Stimulated activated CD8-positive, alpha-beta memory T cell treated with anti-CD3 and anti-CD28 coated beads, Interleukin-4, amount 100 ng/mL, for 1 hour (primary cell): ENCODE measurements around the gene DBI.

Experiments used
- DNase-seq, 2 donors: peaks; one replicate each; pipeline ENCODE4 v3.0.0-alpha.2; 2020; ENCODE audit warnings: low read depth in 2 of 2, low spot score in 1 of 2

The DBI gene

DNA sequence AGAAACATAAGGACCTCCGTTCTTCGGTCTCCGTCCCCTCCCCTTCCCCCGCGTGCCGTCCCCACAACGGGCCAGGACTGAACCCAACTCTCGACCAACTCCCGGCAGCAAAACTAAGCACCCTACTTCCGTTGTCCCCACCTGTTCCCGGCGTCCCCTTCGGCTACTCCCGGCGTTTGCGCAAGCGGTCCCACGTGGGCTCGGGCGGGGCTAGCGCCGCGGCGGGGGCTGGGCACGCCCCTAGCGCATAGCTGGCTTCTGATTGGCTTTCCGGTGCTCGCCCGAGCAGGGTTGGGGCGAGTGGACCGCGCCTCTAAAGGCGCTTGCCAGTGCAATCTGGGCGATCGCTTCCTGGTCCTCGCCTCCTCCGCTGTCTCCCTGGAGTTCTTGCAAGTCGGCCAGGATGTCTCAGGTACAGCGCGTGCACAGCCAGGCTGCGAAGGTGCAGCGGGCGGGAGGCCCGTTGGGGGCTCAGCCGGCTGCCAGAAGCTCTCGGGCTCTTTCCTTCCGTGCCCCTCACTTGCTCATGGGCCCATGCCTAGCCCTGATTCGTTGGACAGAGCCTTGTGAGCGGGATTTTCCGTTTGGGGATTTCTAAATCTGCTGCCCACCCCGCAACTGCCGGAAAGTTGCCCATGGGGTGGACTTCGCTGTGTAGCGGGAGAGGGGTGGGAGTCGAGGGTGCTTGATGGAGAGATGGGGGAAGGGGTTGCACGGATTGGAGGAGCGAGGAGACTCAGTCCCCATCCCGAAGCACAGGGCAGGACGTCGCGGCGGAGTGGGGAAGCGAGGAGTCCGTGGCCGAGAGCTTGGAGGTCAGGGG, at the start of gene DBI, which contains the start of gene C2orf76:
TSS of gene DBI (plus strand) at position 329 of the 823 bp plus-strand sequence. CDS start at position 404, 75 bp downstream.
TSS of gene C2orf76 (minus strand) at position 186 of the 823 bp plus-strand sequence. CDS start 26,875 bp downstream, outside the sequence.
- peak; percentile 73 to 81 for DNase-seq

DNA sequence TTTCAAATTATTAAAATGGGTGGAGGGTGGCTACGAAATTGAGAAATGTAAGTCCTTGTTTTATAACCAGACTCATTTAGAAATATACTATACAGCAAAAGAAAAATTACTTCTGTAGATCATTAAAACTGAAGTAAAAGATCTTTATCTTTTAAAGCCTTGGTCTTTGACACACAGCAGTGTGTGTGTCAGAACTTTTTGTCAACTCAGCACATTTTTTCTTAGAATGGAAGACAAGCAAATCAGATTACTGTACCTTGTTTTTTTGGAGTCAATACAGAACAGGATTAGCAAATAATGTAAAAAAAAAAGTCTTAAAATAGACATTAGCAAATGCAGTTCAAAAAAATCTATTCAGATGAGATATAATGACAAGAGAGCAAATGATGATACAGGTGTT, 49.2 kb upstream of the DBI start:
- DNase-seq = no peak

DNA sequence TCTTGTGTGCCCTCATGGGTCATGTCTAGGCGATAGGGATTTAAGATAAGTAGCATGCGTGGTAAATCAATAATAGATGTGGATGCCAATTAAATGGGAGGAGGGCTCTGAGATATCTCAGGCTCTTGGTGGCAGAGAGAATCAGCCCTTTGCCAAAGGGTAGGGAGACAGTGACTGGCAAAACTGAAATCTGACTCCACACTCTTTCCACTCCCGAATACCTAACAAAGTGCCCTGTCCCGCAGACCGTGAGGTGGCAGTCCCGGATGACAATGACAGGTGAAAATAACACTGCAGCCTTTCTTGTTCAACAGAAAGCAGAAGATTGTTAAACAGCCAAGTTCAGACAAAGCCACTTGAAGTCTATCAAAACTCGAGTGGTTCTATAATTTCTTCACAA, 47.2 kb upstream of the DBI start:
- no peak for DNase-seq

DNA sequence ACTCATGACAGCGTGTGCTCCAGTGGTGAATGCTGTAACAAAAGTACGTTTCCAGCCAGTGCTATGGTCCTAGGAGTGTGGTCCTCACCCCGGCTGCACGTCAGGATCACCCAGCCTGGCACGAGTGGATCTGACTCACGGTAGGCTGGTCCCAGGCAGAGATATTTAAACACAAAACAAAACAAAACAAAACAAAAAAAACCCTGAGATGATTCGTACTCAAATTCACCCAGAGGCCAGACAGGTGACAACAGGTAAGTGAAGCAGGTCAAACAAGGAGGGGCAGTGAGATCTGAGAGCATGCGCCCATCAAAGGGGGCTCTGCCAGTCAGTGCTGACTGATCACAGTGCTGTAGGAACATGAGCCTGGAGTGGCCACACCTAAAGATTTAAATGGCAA, 43.3 kb upstream of the DBI start:
- no peak for DNase-seq

DNA sequence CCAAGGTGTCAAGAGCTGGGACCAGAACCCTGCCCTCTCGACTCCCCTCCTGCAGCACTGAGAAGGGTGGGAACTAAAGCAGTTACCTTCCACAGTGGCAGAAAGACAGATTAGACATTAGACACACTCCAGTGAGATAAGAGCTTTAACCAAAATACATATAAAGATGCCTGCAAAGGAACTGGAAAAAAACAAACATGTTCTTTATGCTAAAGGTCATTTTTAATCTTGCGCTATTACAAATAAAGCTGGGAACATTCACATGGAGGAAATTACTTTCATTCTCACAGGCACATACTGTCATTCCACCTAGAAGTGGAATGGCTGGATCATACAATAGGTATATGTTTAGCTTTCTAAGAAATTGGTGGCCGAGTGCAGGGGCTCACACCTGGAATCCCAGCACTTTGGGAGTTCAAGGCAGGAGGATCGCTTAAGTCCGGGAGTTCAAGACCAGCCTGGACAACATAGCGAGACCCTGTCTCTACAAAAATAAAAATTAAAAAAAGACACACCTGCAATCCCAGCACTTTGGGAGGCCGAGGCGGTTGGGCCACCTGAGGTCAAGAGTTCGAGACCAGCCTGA, 42.0 kb upstream of the DBI start:
- DNase-seq = no peak

DNA sequence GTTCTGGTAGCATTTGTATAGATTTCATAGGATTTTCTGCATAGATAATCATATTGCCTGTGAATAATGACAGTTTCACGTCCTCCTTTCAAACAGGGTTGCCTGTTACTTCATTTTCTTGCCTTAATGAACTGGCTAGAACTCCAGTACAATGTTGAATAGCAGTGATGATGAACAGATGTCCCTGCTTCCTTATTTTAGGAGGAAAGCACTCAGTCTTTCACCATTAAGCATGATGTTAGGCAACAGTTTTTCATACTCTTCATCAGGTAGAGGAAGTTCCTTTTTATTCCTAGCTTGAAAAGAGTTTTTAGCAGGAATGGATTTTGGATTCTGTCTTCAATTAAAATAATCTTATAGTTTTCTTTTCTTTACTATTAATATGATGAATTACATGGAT, 39.8 kb upstream of the DBI start:
- DNase-seq = no peak

DNA sequence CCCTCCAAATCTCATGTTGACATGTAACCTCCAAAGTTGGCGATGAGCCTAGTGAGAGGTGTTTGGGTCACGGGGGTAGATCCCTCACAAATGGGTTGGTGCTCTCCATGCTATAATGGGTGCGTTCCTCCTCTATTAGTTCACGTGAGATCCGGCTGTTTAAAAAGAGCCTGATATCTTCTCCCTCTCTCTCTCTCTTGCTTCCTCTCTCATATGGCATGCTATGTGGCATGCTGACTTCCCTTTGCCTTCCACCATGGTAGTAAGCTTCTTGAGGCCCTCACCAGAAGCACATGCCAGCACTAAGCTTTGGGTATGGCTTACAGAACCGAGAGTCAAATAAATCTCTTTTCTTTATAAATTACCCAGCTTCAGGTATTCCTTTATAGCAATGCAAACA, 39.3 kb upstream of the DBI start:
- no peak for DNase-seq

DNA sequence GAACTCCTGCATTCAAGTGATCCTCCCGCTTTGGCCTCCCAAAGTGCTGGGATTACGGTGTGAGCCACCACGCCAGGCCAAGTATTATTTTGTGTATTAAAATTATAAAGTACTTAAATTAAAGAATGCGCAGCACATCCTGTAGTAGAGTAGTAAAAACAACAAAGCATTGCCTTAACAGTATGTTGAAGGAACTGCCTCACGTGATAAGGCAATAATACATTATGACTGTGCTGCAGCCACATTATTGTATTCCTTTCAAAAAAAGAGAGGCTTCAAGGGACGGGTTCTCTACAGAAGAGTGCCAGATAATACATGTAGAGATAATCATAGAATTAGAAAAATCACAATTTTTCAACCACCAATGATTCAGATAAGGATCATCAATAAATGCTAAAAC, 33.8 kb upstream of the DBI start:
- DNase-seq = no peak

DNA sequence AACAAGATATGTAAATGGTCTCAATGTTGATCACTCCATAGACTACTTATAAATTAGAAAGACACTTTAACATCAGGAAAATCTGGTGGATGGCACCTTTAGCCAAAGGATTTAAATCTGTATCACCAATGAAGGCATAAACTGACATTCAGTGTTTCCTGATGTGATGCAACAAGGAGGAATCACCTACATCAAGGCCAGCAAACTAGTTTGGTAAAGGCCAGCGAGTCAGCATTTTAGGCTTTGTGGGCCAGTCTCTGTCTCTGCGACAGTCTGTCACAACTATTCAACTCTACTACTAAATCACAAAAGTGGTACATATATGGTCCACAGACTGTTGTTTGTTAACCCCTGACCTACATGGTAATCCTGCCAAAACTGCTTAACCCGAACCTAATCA, 33.4 kb upstream of the DBI start:
- DNase-seq = no peak

DNA sequence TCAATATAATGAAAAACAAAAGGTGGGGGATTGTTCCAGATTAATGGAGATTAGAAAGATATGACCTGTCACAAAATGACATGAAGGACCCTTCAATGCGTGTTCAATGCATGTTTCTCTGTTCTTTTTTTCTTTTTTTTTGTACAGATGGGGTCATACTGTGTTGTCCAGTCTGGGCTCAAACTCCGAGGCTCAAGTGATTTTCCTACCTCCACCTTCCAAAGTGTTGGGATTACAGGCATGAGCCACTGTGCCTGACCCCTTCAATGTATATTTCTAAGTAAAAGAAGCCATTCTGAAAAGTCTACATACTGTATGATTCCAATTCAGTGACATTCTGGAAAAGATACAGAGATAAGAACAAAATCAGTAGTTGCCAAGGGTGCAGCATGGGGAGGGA, 32.9 kb upstream of the DBI start:
- DNase-seq = no peak

DNA sequence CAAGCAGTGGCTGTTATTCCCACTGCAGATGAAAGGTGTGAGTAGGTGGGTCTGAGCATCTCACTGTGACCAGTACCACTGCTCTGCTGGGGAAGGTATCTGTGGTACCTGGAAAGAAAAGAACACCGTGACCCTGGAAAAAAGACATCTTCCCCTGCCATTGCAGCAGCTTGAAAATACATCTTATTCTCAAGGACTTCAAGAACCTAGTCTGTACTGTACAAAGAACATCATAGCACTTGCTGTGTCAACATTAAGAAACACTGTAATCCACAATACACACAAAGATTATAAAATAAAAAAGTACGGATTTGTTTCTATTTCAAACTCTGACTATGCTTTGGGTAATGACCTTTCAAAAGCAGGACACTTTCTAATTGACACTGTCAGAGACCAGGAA, 29.0 kb upstream of the DBI start:
- no peak for DNase-seq

DNA sequence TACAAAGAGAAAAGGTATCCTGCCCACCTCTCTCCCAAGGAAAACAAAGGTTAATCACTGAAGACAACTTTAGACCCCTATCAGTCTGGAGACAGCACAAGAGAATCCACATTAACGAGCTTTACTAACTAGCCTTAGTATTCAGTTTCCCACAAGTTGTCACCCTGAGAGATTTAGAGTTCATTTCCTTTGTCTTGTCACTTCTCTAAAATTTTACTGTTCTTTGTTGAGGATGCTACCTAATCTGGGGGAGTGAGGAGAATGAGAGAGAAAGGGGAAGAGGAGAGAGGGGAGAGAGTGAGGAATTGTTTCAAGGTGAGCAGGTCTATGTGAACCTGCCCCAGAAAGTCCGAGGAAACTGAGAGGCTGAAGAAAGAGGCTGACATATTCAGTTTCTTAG, 28.5 kb upstream of the DBI start:
- DNase-seq = no peak

DNA sequence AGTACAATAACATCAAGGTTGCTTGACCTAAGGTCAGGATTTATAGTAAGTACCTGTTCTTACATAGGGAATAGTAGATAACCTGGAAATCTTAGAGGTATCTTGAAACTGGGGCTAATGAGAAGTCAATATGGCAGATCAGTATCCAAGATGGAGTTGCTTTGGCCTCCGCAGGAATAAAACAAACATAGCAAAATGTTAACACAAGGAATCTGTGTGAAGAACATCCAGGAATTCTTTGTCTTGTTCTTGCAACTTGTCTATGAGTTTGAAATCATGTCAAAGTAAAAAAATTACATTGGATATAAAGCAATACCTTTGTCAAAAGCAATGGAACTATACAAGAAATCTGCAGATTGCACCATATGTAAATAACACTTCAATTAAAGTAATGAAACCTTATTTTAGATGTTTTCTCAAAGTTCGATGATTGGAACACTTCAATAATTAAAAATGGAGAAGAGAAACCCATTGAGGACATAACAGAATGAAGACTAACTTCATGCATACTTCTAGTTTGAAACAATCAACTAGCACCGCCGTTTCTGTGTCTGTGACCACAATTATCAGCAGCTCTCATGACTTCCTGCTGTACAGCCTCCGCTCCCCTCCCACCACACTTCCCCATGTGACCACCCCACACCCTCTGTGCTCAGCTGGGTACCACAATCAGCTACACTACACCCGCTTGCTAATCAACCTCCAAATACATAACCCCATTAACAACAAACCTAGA, 27.8 kb upstream of the DBI start:
- peak; percentile 10 to 20 for DNase-seq

DNA sequence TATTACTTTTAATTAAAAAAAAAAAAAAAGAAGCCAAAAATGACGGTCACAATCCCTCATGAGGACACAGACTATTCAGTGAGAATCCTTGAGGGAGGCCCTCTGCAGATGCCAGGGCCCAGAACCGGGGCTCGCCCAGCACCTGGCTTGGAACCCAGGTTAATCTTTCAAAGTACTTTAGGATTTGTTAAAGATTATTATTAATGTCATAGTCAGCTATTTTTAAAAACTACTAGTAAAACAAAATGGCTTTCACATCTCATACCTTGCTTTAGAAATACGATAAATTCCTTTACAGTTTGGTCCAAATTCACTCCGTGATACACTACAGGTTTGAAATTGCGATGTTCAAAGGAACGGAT, 27.2 kb upstream of the DBI start:
- no peak for DNase-seq

DNA sequence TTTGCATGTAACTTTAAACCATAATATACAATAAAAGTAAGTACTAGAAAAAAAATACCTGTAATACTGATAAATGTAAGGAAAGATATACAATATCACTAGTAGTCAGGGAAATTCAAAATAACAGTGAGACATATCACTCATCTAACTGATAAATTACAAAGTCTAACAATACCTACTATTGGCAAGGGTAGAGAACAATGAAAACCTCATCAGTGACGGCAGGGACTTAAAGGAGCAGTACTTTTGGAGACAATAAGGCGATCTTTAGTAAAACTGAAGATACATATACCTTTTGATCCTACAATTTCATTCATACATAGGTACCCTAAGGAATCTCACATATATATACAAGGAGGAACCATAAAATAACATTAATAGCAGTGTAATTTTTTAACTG, 25.1 kb upstream of the DBI start:
- no peak for DNase-seq

DNA sequence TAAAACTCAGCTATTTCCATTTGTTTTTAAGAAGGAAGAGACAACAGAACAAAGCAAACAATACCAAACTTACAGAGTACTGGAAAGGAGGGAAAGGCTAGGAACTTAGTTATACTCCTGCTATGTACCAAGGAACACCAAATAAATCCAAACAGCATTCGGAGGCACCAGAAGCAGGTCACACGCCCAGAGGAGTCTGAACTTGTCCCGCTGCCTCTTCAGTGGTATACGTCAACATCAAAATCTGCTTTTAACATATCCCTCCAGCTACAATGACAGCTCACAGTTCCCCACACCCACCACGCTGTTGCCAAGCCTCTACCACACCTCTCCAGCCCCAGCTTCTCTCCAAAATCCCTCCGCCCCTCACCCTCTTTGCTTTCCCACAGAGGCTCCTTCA, 17.5 kb upstream of the DBI start:
- DNase-seq = no peak

DNA sequence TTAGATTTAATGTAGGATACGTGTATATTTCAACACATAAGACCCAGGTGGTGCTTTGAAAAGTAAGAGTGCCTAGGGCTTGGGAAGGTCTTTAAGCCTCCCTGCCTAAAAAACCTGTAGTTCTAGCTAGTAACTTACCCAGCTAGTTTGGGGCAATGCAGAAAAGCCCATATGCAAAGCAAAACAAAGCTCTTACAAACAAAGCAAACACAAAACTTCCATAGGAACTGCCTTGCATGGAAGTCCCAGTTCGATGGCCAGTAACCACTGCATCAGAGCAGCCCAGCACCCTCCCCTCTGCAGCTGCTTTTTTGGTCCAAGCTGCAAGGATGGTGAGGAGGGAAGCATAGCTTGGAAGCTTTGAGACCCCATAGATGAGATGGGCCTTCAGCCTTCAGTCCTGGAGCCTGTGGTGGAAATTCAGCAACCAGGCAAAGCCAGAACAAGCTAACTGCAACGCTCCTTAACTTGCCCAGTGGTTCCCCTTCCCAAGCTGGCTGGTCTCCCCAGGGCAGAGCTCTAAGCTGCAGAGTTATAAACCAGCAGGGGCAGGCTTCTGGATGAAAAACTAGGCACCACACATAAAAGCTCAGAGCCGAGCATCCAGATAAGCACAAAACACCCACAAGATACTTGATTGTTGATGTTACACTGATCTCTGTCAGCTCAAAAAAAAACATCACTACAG, 16.3 kb upstream of the DBI start:
- DNase-seq = no peak

DNA sequence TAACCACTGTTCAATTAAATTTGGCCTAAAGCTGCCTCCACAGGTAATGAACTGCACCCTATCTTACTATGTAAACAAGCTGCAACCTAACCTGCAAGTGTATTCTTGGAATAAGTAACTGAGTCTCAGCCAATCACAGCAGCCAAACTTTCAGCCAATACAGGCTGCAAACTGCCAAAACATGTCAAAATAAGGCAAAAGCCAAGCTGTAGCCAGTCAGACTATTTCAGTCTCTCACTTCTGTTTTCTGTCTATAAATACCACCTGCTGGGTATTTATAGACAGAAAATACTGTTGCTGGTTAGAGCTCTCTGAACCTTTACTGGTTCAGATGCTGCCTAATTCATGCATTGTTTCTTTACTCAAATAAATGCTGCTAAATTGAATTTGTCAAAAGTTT, 14.4 kb upstream of the DBI start:
- no peak for DNase-seq

DNA sequence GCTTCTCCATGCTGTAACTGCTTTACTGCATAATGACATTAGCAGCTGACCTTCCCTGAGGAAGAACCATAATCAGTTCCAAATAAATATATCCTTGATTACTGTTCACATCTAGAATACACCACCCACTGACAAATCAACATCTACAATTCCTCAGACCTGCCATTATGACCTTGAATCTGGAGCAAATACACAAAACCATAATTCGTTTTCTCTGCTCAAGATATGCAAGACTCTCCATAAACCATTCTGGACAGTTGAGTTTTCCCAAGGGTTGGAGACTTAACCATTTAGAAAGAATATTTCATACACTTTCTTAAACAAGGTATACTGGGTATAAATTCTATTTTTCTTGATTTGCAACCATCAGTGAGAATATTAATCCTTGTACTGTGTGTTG, 11.9 kb upstream of the DBI start:
- no peak for DNase-seq

DNA sequence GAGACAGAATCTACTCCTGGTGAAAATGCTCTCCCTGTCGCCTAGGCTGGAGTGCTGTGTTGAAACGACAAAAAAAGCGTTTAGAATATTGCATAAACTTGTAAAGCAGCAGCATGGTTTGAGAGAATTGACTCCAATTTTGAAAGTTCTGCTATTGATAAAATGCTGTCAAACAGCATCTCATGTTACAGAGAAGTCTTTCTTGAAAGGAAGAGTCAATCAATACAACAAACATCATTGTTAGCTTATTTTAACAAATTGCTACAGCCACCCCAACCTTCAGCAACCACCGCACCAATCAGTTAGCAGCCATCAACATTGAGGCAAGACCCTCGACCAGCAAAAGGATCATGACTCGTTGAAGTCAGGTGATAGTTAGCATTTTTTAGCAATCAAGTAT, 7.0 kb upstream of the DBI start:
- no peak for DNase-seq

DNA sequence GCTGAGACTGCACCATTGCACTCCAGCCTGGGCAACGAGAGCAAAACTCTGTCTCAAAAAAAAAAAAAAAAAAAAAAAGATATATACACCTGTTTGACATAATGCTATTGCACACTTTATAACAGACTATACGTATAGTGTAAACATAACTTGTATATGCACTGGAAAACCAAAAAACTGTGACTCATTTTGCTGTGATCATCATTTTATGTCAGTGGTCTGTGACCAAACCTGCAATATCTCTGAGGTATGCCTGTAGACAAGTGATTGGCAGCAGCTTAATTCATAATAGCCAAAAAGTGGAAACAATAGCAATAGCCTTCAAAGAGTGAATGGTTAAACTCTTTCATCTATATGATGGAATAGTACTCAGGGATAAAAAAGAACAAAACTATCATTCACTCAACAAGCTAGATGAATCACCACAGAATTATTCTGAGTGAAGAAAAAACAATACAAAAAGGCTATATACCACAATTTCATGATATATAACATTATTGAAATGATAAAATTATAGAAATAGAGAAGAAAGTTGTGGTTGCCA, 6.3 kb upstream of the DBI start:
- no peak for DNase-seq
